ENCODE measurements around the gene RHOF.

The RHOF gene

GRCh38 chr12:121781484-121781997 lies 11.9 kb downstream of the RHOF start:
- no peak for DNase-seq (ENCODE audit: low spot score)
- no peak for TF ChIP-seq CTCF (IDR thresholded peaks at IDR 0.05; ENCODE audit: extremely low read depth, missing control alignments)

- DNase-seq (ENCODE audit: low spot score), result no peak
- TF ChIP-seq CTCF (IDR thresholded peaks at IDR 0.05; ENCODE audit: extremely low read depth, missing control alignments), result no peak
These were observed 13.1 kb downstream of the RHOF start for GRCh38 chr12:121780429-121780828.

- DNase-seq (ENCODE audit: low spot score), result no peak
- TF ChIP-seq CTCF (IDR thresholded peaks at IDR 0.05; ENCODE audit: extremely low read depth, missing control alignments), result no peak
These were observed 14.0 kb downstream of the RHOF start for GRCh38 chr12:121779422-121779895.

GRCh38 chr12:121778567-121779421 lies 14.7 kb downstream of the RHOF start:
- DNase-seq (ENCODE audit: low spot score), result no peak
- no peak for TF ChIP-seq CTCF (IDR thresholded peaks at IDR 0.05; ENCODE audit: extremely low read depth, missing control alignments)

- peak; percentile 88 for TF ChIP-seq CTCF (IDR thresholded peaks at IDR 0.05; ENCODE audit: extremely low read depth, missing control alignments)
- DNase-seq (ENCODE audit: low spot score), result peak; percentile 90
These were observed 17.0 kb downstream of the RHOF start for GRCh38 chr12:121776190-121777098.

GRCh38 chr12:121775501-121775900 lies 18.0 kb downstream of the RHOF start:
- TF ChIP-seq CTCF (IDR thresholded peaks at IDR 0.05; ENCODE audit: extremely low read depth, missing control alignments), result no peak
- no peak for DNase-seq (ENCODE audit: low spot score)
